HepG2 (cell line): ENCODE results near the gene FAM228B. TPM values are rescaled to one million over a fixed set of nuclear protein-coding genes. Genes with fewer than 3 reads are reported as not detected.

Experiments used
- ATAC-seq: fragments of 200-7000 bp; cut with Tn5 transposase; 3 replicates; pipeline ENCODE4 v1.9.1; 2020; ENCODE audit warnings: mild to moderate bottlenecking, moderate library complexity
- BruUV-seq: library from RNA; stranded (reverse); fragments of 400-500 nt; replicated peaks from 2 replicates; lab custom pipeline; 2021; lab: Mats Ljungman, UMichigan
- CTCF ChIA-PET: fragments of 300-600 bp; formaldehyde crosslinking; extraction: SDS; loops from one replicate; lab custom pipeline; 2021; ENCODE audit warnings: low total read pairs, inconsistent platforms, low intra/inter-chr PET ratio; lab: Yijun Ruan, JAX
- POLR2A ChIA-PET: fragments of 350-600 bp; sonication (Branson Sonifier 250); formaldehyde crosslinking; loops from one replicate; lab custom pipeline; 2020; ENCODE audit warnings: antibody characterized with exemption, inconsistent platforms; lab: Yijun Ruan, JAX
- DNase-seq: peaks from one replicate; pipeline ENCODE4 v3.0.0-alpha.2; 2015; ENCODE audit warnings: low spot score
- FAIRE-seq: peaks from 3 replicates; lab custom pipeline; 2011; peaks lifted over from hg19 to GRCh38; lab: Jason Lieb, UNC
- H2AFZ ChIP-seq: one replicate; pipeline ENCODE4 v1.6.1; 2011; ENCODE audit warnings: low read length, inconsistent platforms
- H3K27ac ChIP-seq: fragments of 300-600 bp; 3 replicates; pipeline ENCODE4 v1.8.0; 2011; ENCODE audit warnings: mixed run types, mild to moderate bottlenecking, mixed read lengths, low read length, inconsistent platforms; ENCODE audit not compliant: insufficient read depth; ENCODE audit errors: extremely low read length
- H3K27me3 ChIP-seq, 2 experiments: fragments of 200-600 bp in 1 of 2; 2 replicates in 1 of 2; 3 replicates in 1 of 2; pipeline versions ENCODE4 v1.6.0 to v1.8.0; 2011; ENCODE audit warnings: low read length in 2 of 2, mild to moderate bottlenecking in 2 of 2, moderate library complexity in 2 of 2, inconsistent platforms in 1 of 2; ENCODE audit not compliant: insufficient read depth in 2 of 2, control insufficient read depth in 1 of 2
- H3K36me3 ChIP-seq, 2 experiments: fragments of 200-600 bp in 1 of 2; replicated peaks in 1 of 2; 2 replicates in 1 of 2; 3 replicates in 1 of 2; pipeline versions ENCODE4 v1.5.1 to v1.8.0; 2011; ENCODE audit warnings: low read length in 2 of 2, inconsistent platforms in 1 of 2; ENCODE audit not compliant: insufficient read depth in 2 of 2, control insufficient read depth in 1 of 2
- H3K4me1 ChIP-seq: 2 replicates; pipeline ENCODE4 v1.5.1; 2012; ENCODE audit warnings: low read length, inconsistent platforms; ENCODE audit not compliant: insufficient read depth
- H3K4me2 ChIP-seq: 2 replicates; pipeline ENCODE4 v1.6.0; 2011; ENCODE audit warnings: low read depth, low read length, inconsistent platforms
- H3K4me3 ChIP-seq, 3 experiments: fragments of 200-600 bp in 1 of 3; sonication (generic), shearing (Covaris generic) in 1 of 3; replicated peaks in 1 of 3; 2 replicates each; pipeline ENCODE4 v1.5.1; 2011 to 2016; ENCODE audit warnings: low read length in 3 of 3, inconsistent platforms in 2 of 3, low read depth in 2 of 3, mild to moderate bottlenecking in 2 of 3, control low read depth in 1 of 3, mixed read lengths in 1 of 3; ENCODE audit not compliant: insufficient read depth in 1 of 3
- H3K79me2 ChIP-seq: one replicate; pipeline ENCODE4 v1.6.1; 2011; ENCODE audit warnings: low read length, inconsistent platforms; ENCODE audit not compliant: insufficient read depth
- H3K9ac ChIP-seq: 2 replicates; pipeline ENCODE4 v1.6.0; 2011; ENCODE audit warnings: mild to moderate bottlenecking, low read depth, low read length, inconsistent platforms; ENCODE audit not compliant: insufficient read depth
- H3K9me3 ChIP-seq: 2 replicates; pipeline ENCODE4 v1.5.1; 2012; ENCODE audit warnings: mild to moderate bottlenecking, low read length
- H4K20me1 ChIP-seq: 2 replicates; pipeline ENCODE4 v1.6.0; 2011; ENCODE audit warnings: inconsistent platforms, mild to moderate bottlenecking, low read length, moderate library complexity; ENCODE audit not compliant: insufficient read depth
- GATA4 ChIP-seq: sonication (generic); IDR thresholded peaks from 2 replicates; pipeline ENCODE4 v1.6.1; 2016; ENCODE audit warnings: antibody characterized with exemption, low read depth, borderline replicate concordance
- MATR3 ChIP-seq: sonication (generic); formaldehyde crosslinking; IDR thresholded peaks from 2 replicates; pipeline ENCODE4 v1.4.0; 2020; ENCODE audit warnings: missing genetic modification reagents
- RFX5 ChIP-seq: IDR thresholded peaks from 2 replicates; pipeline ENCODE4 v1.6.1; 2011; ENCODE audit warnings: low read depth, low read length, improper control_type of control experiment
- SMC3 ChIP-seq: IDR thresholded peaks from 2 replicates; pipeline ENCODE4 v1.6.1; 2011; ENCODE audit warnings: low read length, improper control_type of control experiment
- SRY ChIP-seq: sonication (generic); formaldehyde crosslinking; IDR thresholded peaks from 2 replicates; pipeline ENCODE4 v1.8.0; 2022; ENCODE audit warnings: mild to moderate bottlenecking, missing genetic modification reagents
- ZFP41 ChIP-seq: sonication (generic); formaldehyde crosslinking; IDR thresholded peaks from 2 replicates; pipeline ENCODE4 v1.4.0; 2020; ENCODE audit warnings: mild to moderate bottlenecking, missing genetic modification reagents, borderline replicate concordance
- ZNF10 ChIP-seq: sonication (generic); formaldehyde crosslinking; IDR thresholded peaks from 2 replicates; pipeline ENCODE4 v1.4.0; 2020; ENCODE audit warnings: mild to moderate bottlenecking, low read depth, missing genetic modification reagents, borderline replicate concordance
- ZNF234 ChIP-seq: sonication (generic); formaldehyde crosslinking; conservative IDR thresholded peaks from 2 replicates; pipeline ENCODE4 v1.5.1; 2020; ENCODE audit warnings: mild to moderate bottlenecking, missing genetic modification reagents
- WGBS: methylation state at CpG from one replicate; pipeline ENCODE4 v1.1.6; 2017; ENCODE audit warnings: low lambda C conversion rate; 5-methylcytosine and 5-hydroxymethylcytosine counted together
- in situ Hi-C: cut with HindIII; loops from 2 replicates; pipeline ENCODE4 v1.10.0; 2017; ENCODE audit warnings: low pct_unique_long_range_greater_than_20kb; ENCODE audit not compliant: extremely low pct_ligation_motif_present
- intact Hi-C: fragments of 100-400 bp; cut with micrococcal nuclease; formaldehyde crosslinking; loops from one replicate; pipeline ENCODE4 v1.10.0; 2022; ENCODE audit not compliant: unreplicated experiment
- polyA plus RNA-seq, 8 experiments: library from polyadenylated mRNA; depleted of rRNA in 3 of 8; stranded (reverse) in 7 of 8; unstranded in 1 of 8; fragments of >200 nt; fragmentation: Illumina TruSeq in 4 of 8; extraction: Trizol in 4 of 8; gene quantifications; 2 replicates each; pipeline versions ENCODE4 v1.2.1 to v1.2.3, GENCODE V29; 2011 to 2016; ENCODE audit warnings: low read depth in 4 of 8, missing spikeins in 1 of 8, mixed read lengths in 1 of 8; ENCODE audit not compliant: insufficient read depth in 1 of 8
- total RNA-seq, 5 experiments: library from RNA; depleted of rRNA; stranded (reverse); fragments of >200 nt; fragmentation: Illumina TruSeq; extraction: Trizol; gene quantifications; 2 replicates each; pipeline ENCODE4 v1.2.3, GENCODE V29; 2016; ENCODE audit warnings: low read depth in 1 of 5
- TF ChIP-seq, protein P1 (sequence below): sonication (generic); formaldehyde crosslinking; IDR thresholded peaks from 2 replicates; pipeline ENCODE4 v1.5.1; 2020; ENCODE audit warnings: missing genetic modification reagents, mild to moderate bottlenecking, borderline replicate concordance
- TF ChIP-seq, protein P2 (sequence below): sonication (generic); formaldehyde crosslinking; IDR thresholded peaks from 2 replicates; pipeline ENCODE4 v1.4.0; 2020; ENCODE audit warnings: mild to moderate bottlenecking, missing genetic modification reagents, borderline replicate concordance
- TF ChIP-seq, protein P3 (sequence below): sonication (generic); formaldehyde crosslinking; IDR thresholded peaks from 2 replicates; pipeline ENCODE4 v1.4.0; 2020; ENCODE audit warnings: missing genetic modification reagents

Gene FAM228B
- total and polyA plus RNA-seq, 2 of the 13 experiments (the other 11 are each of a cell fraction or from before 2014, with no cell fraction given), result 0.79 to 1.1 TPM

DNA sequence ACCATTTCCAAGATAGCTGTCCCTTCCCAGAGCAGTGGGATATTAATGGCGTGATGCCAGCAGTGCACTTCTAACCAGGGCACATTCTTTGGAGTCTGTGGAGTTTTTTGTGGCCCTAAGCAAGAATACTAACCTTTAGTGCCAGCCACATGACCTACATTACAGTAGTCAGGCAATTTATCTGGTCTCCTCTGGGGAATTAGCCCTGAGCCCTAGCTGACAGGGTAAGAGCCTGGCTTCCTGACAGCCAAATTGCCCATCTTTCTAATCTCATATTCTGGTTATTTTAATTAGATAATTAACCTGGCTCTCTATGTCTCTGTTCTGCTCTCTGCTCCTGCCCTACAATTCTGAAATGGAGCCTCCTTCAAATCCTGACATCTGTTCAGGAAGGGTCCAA, 5.4 kb upstream of the FAM228B start:
- POLR2A ChIA-PET, result interaction anchor here (0.5 kb wide), 1 partner anchor 42 kb away, joined by 3 read pairs; the partner anchor contains the start of gene SF3B6
- CTCF ChIA-PET, result no interaction called here
- Histone ChIP-seq H3K9me3 (peaks cover 6% of the 10 kb centered on the region; the same call in 1 of the 2 replicates), H3K27ac (no peak overlapping the region), H3K9ac (no peak overlapping the region), H3K4me3 (no peak overlapping the region), H3K36me3 (no peaks in the 10 kb centered on the region), H3K4me1 (peaks cover 7% of the 10 kb centered on the region), H3K4me2 (no peak overlapping the region), H3K27me3 (no peaks in the 10 kb centered on the region; a peak in 1 of 5 replicates), H2AFZ (no peak overlapping the region), H4K20me1 (no peaks in the 10 kb centered on the region), H3K79me2 (no peaks in the 10 kb centered on the region)
- DNase-seq, result no peak
- intact Hi-C loops, result no loop called here
- in situ Hi-C loops, result no loop called here
- 0% methylated on average over 1 of the region's 1 CpG for WGBS
- no TSS peak for BruUV-seq
- no peak for ATAC-seq
- TF ChIP-seq, protein P1, sequence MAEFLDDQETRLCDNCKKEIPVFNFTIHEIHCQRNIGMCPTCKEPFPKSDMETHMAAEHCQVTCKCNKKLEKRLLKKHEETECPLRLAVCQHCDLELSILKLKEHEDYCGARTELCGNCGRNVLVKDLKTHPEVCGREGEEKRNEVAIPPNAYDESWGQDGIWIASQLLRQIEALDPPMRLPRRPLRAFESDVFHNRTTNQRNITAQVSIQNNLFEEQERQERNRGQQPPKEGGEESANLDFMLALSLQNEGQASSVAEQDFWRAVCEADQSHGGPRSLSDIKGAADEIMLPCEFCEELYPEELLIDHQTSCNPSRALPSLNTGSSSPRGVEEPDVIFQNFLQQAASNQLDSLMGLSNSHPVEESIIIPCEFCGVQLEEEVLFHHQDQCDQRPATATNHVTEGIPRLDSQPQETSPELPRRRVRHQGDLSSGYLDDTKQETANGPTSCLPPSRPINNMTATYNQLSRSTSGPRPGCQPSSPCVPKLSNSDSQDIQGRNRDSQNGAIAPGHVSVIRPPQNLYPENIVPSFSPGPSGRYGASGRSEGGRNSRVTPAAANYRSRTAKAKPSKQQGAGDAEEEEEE, result no peak
- TF ChIP-seq ZFP41 (CRISPR knock-in tag) (no peak), ZNF10 (CRISPR knock-in tag) (no peak), RFX5 (no peak), GATA4 (no peak), SMC3 (no peak), MATR3 (CRISPR knock-in tag) (no peak), ZNF234 (CRISPR knock-in tag) (no peak), SRY (CRISPR knock-in tag) (no peak)
- TF ChIP-seq, protein P2, sequence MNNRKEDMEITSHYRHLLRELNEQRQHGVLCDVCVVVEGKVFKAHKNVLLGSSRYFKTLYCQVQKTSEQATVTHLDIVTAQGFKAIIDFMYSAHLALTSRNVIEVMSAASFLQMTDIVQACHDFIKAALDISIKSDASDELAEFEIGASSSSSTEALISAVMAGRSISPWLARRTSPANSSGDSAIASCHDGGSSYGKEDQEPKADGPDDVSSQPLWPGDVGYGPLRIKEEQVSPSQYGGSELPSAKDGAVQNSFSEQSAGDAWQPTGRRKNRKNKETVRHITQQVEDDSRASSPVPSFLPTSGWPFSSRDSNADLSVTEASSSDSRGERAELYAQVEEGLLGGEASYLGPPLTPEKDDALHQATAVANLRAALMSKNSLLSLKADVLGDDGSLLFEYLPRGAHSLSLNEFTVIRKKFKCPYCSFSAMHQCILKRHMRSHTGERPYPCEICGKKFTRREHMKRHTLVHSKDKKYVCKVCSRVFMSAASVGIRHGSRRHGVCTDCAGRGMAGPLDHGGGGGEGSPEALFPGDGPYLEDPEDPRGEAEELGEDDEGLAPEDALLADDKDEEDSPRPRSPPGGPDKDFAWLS (CRISPR knock-in tag), result no peak
- TF ChIP-seq, protein P3, sequence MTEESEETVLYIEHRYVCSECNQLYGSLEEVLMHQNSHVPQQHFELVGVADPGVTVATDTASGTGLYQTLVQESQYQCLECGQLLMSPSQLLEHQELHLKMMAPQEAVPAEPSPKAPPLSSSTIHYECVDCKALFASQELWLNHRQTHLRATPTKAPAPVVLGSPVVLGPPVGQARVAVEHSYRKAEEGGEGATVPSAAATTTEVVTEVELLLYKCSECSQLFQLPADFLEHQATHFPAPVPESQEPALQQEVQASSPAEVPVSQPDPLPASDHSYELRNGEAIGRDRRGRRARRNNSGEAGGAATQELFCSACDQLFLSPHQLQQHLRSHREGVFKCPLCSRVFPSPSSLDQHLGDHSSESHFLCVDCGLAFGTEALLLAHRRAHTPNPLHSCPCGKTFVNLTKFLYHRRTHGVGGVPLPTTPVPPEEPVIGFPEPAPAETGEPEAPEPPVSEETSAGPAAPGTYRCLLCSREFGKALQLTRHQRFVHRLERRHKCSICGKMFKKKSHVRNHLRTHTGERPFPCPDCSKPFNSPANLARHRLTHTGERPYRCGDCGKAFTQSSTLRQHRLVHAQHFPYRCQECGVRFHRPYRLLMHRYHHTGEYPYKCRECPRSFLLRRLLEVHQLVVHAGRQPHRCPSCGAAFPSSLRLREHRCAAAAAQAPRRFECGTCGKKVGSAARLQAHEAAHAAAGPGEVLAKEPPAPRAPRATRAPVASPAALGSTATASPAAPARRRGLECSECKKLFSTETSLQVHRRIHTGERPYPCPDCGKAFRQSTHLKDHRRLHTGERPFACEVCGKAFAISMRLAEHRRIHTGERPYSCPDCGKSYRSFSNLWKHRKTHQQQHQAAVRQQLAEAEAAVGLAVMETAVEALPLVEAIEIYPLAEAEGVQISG (CRISPR knock-in tag), result no peak
- FAIRE-seq, result no peak
